SK-N-SH (cell line): ENCODE data around the gene TIGIT. TPM values are rescaled to one million over a fixed set of nuclear protein-coding genes. Genes with fewer than 3 reads are reported as not detected.

Source experiments
- CTCF ChIA-PET: fragments of 300-600, 350-600 bp; formaldehyde crosslinking; extraction: SDS; loops from one replicate; lab custom pipeline; 2021; lab: Yijun Ruan, JAX
- POLR2A ChIA-PET: fragments of 350-600 bp; sonication (Branson Sonifier 250); formaldehyde crosslinking; extraction: SDS; loops from one replicate; lab custom pipeline; 2020; ENCODE audit warnings: antibody characterized with exemption, inconsistent platforms; lab: Yijun Ruan, JAX
- DNase-seq: peaks from one replicate; pipeline ENCODE4 v3.0.0; 2012
- H2AFZ ChIP-seq: fragments of 200-600 bp; sonication (generic); 2 replicates; pipeline ENCODE4 v1.8.1; 2016; ENCODE audit warnings: antibody characterized with exemption, mild to moderate bottlenecking, low read depth
- H3F3A ChIP-seq: fragments of 200-600 bp; sonication (generic); replicated peaks from 2 replicates; pipeline ENCODE3; 2016; ENCODE audit warnings: antibody characterized with exemption, mild to moderate bottlenecking; ENCODE audit not compliant: insufficient read depth
- H3K27ac ChIP-seq, 2 experiments: fragments of 200-500 bp in 1 of 2; fragments of 200-600 bp in 1 of 2; sonication (Bioruptor generic) in 1 of 2; sonication (generic), shearing (Covaris generic) in 1 of 2; 2 replicates each; pipeline versions ENCODE4 v1.5.1 to v1.6.1; 2014 to 2016; ENCODE audit warnings: low read depth in 2 of 2, inconsistent platforms in 1 of 2, low read length in 1 of 2, mild to moderate bottlenecking in 1 of 2, mixed read lengths in 1 of 2
- H3K27me3 ChIP-seq: fragments of 200-600 bp; sonication (generic), shearing (Covaris generic); 2 replicates; pipeline ENCODE4 v1.6.1; 2016; ENCODE audit warnings: mixed run types; ENCODE audit not compliant: insufficient read depth
- H3K36me3 ChIP-seq, 2 experiments: fragments of 200-500 bp in 1 of 2; fragments of 200-600 bp in 1 of 2; sonication (Bioruptor generic) in 1 of 2; sonication (generic) in 1 of 2; replicated peaks in 1 of 2; 2 replicates each; pipeline versions ENCODE3 to v1.5.1; 2014 to 2016; ENCODE audit warnings: low read length in 1 of 2, mild to moderate bottlenecking in 1 of 2; ENCODE audit not compliant: insufficient read depth in 2 of 2, control insufficient read depth in 1 of 2
- H3K4me1 ChIP-seq, 2 experiments: fragments of 200-500 bp in 1 of 2; fragments of 200-600 bp in 1 of 2; sonication (Bioruptor generic) in 1 of 2; sonication (generic), shearing (Covaris generic) in 1 of 2; 2 replicates each; pipeline versions ENCODE4 v1.5.1 to v1.6.1; 2014 to 2016; ENCODE audit warnings: low read depth in 1 of 2, low read length in 1 of 2, mixed run types in 1 of 2; ENCODE audit not compliant: insufficient read depth in 2 of 2, control insufficient read depth in 1 of 2
- H3K4me2 ChIP-seq: fragments of 200-600 bp; sonication (generic), shearing (Covaris generic); 2 replicates; pipeline ENCODE4 v1.6.1; 2017; ENCODE audit warnings: mixed run types
- H3K4me3 ChIP-seq, 2 experiments: fragments of 200-500 bp in 1 of 2; fragments of 200-600 bp in 1 of 2; sonication (Bioruptor generic) in 1 of 2; sonication (generic), shearing (Covaris generic) in 1 of 2; 2 replicates each; pipeline versions ENCODE4 v1.5.1 to v1.8.1; 2014 to 2016; ENCODE audit warnings: low read depth in 2 of 2, inconsistent platforms in 1 of 2, low read length in 1 of 2, mild to moderate bottlenecking in 1 of 2, mixed read lengths in 1 of 2, moderate library complexity in 1 of 2
- H3K79me2 ChIP-seq: fragments of 200-600 bp; sonication (generic); 2 replicates; pipeline ENCODE4 v1.8.1; 2017; ENCODE audit warnings: mild to moderate bottlenecking; ENCODE audit not compliant: insufficient read depth
- H3K9ac ChIP-seq: fragments of 200-600 bp; sonication (generic); 2 replicates; pipeline ENCODE4 v1.6.1; 2017; ENCODE audit warnings: mixed run types
- H3K9me2 ChIP-seq: fragments of 200-600 bp; sonication (generic); 2 replicates; pipeline ENCODE4 v1.6.1; 2017; ENCODE audit warnings: mixed run types
- H3K9me3 ChIP-seq: fragments of 200-600 bp; sonication (generic); 2 replicates; pipeline ENCODE4 v1.6.1; 2017; ENCODE audit warnings: mixed run types, mild to moderate bottlenecking, moderate library complexity
- H4K20me1 ChIP-seq: fragments of 200-600 bp; sonication (generic); 2 replicates; pipeline ENCODE4 v1.6.1; 2017; ENCODE audit warnings: mild to moderate bottlenecking, mixed run types; ENCODE audit not compliant: insufficient read depth
- CHD2 ChIP-seq: fragments of 150-350 bp; IDR thresholded peaks from 2 replicates; pipeline ENCODE4 v1.6.1; 2018; ENCODE audit warnings: low read length; ENCODE audit not compliant: partially characterized antibody
- EP300 ChIP-seq, 2 experiments: IDR thresholded peaks; 2 replicates each; pipeline versions ENCODE4 v1.4.0 to v1.6.1; 2012; ENCODE audit warnings: borderline replicate concordance in 1 of 2, low read depth in 1 of 2, low read length in 1 of 2
- EZH2phosphoT487 ChIP-seq: fragments of 200-600 bp; sonication (generic); IDR thresholded peaks from 2 replicates; pipeline ENCODE4 v1.6.1; 2017; ENCODE audit warnings: low read depth, mixed run types, mild to moderate bottlenecking, antibody characterized with exemption, moderate library complexity, borderline replicate concordance
- FOXJ3 ChIP-seq: sonication (generic); formaldehyde crosslinking; IDR thresholded peaks from 2 replicates; pipeline ENCODE4 v1.5.1; 2020; ENCODE audit warnings: mild to moderate bottlenecking, missing genetic modification reagents
- FOXM1 ChIP-seq: IDR thresholded peaks from 2 replicates; pipeline ENCODE4 v1.4.0; 2012; ENCODE audit warnings: low read depth, mild to moderate bottlenecking
- GABPA ChIP-seq: IDR thresholded peaks from 2 replicates; pipeline ENCODE4 v1.4.0; 2012; ENCODE audit warnings: low read depth, mild to moderate bottlenecking
- IRF3 ChIP-seq: fragments of 150-350 bp; IDR thresholded peaks from 2 replicates; pipeline ENCODE4 v1.6.1; 2016; ENCODE audit warnings: mild to moderate bottlenecking, low read depth, low read length
- JUND ChIP-seq: IDR thresholded peaks from 2 replicates; pipeline ENCODE4 v1.4.0; 2012
- MXI1 ChIP-seq: IDR thresholded peaks from 2 replicates; pipeline ENCODE4 v1.6.1; 2012; ENCODE audit warnings: mild to moderate bottlenecking, low read depth, low read length, improper control_type of control experiment
- NRF1 ChIP-seq: IDR thresholded peaks from 2 replicates; pipeline ENCODE4 v1.6.1; 2012; ENCODE audit warnings: low read depth, mild to moderate bottlenecking, low read length
- PBX3 ChIP-seq: IDR thresholded peaks from 2 replicates; pipeline ENCODE4; 2012
- RAD21 ChIP-seq: IDR thresholded peaks from 2 replicates; pipeline ENCODE4 v1.6.1; 2012; ENCODE audit warnings: mild to moderate bottlenecking, low read length
- RCOR1 ChIP-seq: fragments of 150-350 bp; IDR thresholded peaks from 2 replicates; pipeline ENCODE4 v1.6.1; 2017; ENCODE audit warnings: antibody characterized with exemption, low read length
- REST ChIP-seq: IDR thresholded peaks from 2 replicates; pipeline ENCODE4 v1.6.1; 2012; ENCODE audit warnings: mild to moderate bottlenecking, low read depth, low read length, moderate library complexity
- SIN3A ChIP-seq: IDR thresholded peaks from 2 replicates; pipeline ENCODE4 v1.6.1; 2012; ENCODE audit warnings: low read depth, mild to moderate bottlenecking, low read length, moderate library complexity, borderline replicate concordance
- SMC3 ChIP-seq: IDR thresholded peaks from 2 replicates; pipeline ENCODE4 v1.6.1; 2012; ENCODE audit warnings: low read depth, low read length, improper control_type of control experiment
- TAF1 ChIP-seq: IDR thresholded peaks from 2 replicates; pipeline ENCODE4 v1.6.1; 2012; ENCODE audit warnings: low read depth, mild to moderate bottlenecking, low read length, moderate library complexity, borderline replicate concordance
- TCF12 ChIP-seq: IDR thresholded peaks from 2 replicates; pipeline ENCODE4 v1.4.0; 2012
- TEAD4 ChIP-seq: IDR thresholded peaks from 2 replicates; pipeline ENCODE4 v1.4.0; 2012; ENCODE audit warnings: mild to moderate bottlenecking, borderline replicate concordance; ENCODE audit not compliant: insufficient read depth
- YY1 ChIP-seq: IDR thresholded peaks from 2 replicates; pipeline ENCODE4 v1.4.0; 2012; ENCODE audit warnings: low read depth, mild to moderate bottlenecking
- ZBTB33 ChIP-seq: IDR thresholded peaks from 2 replicates; pipeline ENCODE4 v1.4.0; 2012; ENCODE audit warnings: low read depth, borderline replicate concordance
- polyA plus RNA-seq, 3 experiments: library from polyadenylated mRNA; depleted of rRNA; stranded (reverse); fragments of >200 nt; gene quantifications; 2 replicates each; pipeline ENCODE4 v1.2.3, GENCODE V29; 2012

The TIGIT gene
- polyA plus RNA-seq, 1 of the 3 experiments (the other 2 are of a cell fraction) = not detected

GRCh38 chr3:114351822-114352145 lies 58.0 kb downstream of the TIGIT start (continued):
- no peak for TF ChIP-seq JUND

- H3K4me1 ChIP-seq = no peaks in the 10 kb centered on the region
- no peak overlapping the region for H3K4me3 ChIP-seq
- H3K9me3 ChIP-seq = no peaks in the 10 kb centered on the region
- H3K27ac ChIP-seq = no peak overlapping the region
- H3K36me3 ChIP-seq = peaks cover 0 to 3% of the 10 kb centered on the region in 2 experiments
- POLR2A ChIA-PET = no interaction called here
- CTCF ChIA-PET = no interaction called here
- H3K27me3 ChIP-seq = no peaks in the 10 kb centered on the region
- H3F3A ChIP-seq = no peaks in the 10 kb centered on the region
- no peak overlapping the region for H3K9ac ChIP-seq
- no peak for DNase-seq
- no peak overlapping the region for H3K4me2 ChIP-seq
- H4K20me1 ChIP-seq = no peaks in the 10 kb centered on the region
- no peak overlapping the region for H2AFZ ChIP-seq
- TF ChIP-seq PBX3 (no peak), TAF1 (no peak), YY1 (no peak), EP300 (IDR thresholded peaks at IDR 0.05; ENCODE audit: borderline replicate concordance in 1 of 2, low read depth in 1 of 2, low read length in 1 of 2) (no peak), GABPA (no peak), FOXJ3 (CRISPR knock-in tag) (no peak), REST (no peak), RCOR1 (no peak), IRF3 (no peak), TEAD4 (no peak), TCF12 (no peak), FOXM1 (no peak), EZH2phosphoT487 (no peak), NRF1 (no peak), MXI1 (no peak), RAD21 (no peak), CHD2 (no peak), SIN3A (no peak), ZBTB33 (no peak), SMC3 (no peak)
- H3K9me2 ChIP-seq = no peaks in the 10 kb centered on the region
- H3K79me2 ChIP-seq = no peaks in the 10 kb centered on the region
Observed at GRCh38 chr3:114355653-114356052, 61.8 kb downstream of the TIGIT start.
